Astrocyte (in vitro differentiated cells and primary cell): ENCODE results near the gene PIGR.
A peak's percentile ranks its signal among the peaks of the same experiment; 100 is the strongest.

Source experiments
- EZH2 ChIP-seq: IDR thresholded peaks from 2 replicates; pipeline ENCODE4 v1.6.1; 2012; ENCODE audit warnings: mild to moderate bottlenecking, low read length, inconsistent platforms; ENCODE audit not compliant: insufficient read depth
- TF ChIP-seq, protein P1 (sequence below): IDR thresholded peaks from 2 replicates; pipeline ENCODE4 v1.5.1; 2011; ENCODE audit warnings: low read depth, mild to moderate bottlenecking, inconsistent platforms, low read length, moderate library complexity; ENCODE audit not compliant: insufficient read depth

DNA sequence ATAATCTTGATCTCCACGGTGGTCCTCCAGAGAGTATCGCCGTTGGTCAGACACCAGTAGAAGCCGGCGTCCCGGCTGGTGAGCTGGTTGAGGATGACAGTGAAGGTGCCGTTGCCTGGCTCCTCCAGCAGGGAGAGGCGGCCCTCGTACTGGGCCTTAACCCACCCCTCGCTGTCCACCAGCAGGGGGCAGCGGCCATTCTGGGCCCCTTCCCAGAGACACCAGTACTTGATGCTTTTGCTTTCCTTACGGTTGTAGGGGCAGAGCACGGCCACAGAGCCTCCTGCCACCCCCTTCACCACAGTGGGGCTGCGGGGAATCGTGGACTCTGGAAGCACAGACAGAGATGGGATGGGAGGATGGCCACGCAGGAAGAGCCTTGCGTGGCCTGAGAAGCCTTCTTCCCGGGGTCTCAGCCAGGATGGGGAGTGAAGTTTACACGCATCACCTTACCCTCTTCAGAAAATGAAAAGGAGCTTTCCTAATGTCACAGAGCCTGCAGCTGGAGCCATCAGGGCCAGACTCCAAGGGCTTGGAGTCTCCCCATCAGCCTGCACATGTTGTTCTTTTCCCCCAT is 10.7 kb downstream of the PIGR start:
- TF ChIP-seq, protein P1, sequence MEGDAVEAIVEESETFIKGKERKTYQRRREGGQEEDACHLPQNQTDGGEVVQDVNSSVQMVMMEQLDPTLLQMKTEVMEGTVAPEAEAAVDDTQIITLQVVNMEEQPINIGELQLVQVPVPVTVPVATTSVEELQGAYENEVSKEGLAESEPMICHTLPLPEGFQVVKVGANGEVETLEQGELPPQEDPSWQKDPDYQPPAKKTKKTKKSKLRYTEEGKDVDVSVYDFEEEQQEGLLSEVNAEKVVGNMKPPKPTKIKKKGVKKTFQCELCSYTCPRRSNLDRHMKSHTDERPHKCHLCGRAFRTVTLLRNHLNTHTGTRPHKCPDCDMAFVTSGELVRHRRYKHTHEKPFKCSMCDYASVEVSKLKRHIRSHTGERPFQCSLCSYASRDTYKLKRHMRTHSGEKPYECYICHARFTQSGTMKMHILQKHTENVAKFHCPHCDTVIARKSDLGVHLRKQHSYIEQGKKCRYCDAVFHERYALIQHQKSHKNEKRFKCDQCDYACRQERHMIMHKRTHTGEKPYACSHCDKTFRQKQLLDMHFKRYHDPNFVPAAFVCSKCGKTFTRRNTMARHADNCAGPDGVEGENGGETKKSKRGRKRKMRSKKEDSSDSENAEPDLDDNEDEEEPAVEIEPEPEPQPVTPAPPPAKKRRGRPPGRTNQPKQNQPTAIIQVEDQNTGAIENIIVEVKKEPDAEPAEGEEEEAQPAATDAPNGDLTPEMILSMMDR = peak; percentile 24
- no peak for TF ChIP-seq EZH2
